ENCODE data around the gene POTEM. TPM values are rescaled to one million over a fixed set of nuclear protein-coding genes. Genes with fewer than 3 reads are reported as not detected.
"Not testable (repeated sequence)": the region's sequence is repeated elsewhere in the genome, so short reads cannot be mapped to it uniquely, and the experiment has no call there.

Gene POTEM
- total RNA-seq, 4 donors from 2014 or later = not detected

GRCh38 chr14:19011029-19011428 lies 43.8 kb downstream of the POTEM start:
- H3K9me3 ChIP-seq, H3K36me3 ChIP-seq, H3K27me3 ChIP-seq, H3K4me1 ChIP-seq, H3K27ac ChIP-seq, H3K4me3 ChIP-seq, DNase-seq: not testable (repeated sequence)

DNA sequence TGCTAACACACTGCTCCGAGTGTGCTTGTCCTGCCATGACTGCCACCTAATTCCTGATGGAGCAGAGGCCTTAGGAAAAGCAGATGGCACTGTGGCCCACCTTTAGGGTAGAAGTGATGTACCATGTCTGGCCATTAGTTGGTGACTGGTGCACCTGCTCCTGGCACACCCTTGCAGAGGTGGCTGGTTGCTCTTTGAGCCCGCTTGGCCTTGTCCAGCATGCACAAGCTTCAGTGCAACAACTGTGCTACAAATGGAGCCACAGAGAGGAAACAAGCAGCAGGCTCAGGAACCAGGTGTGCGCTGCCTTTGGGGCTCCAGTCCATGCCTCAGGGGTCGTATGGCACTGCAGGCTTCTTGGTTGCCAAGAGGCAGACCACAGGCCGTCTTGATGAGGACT lies 44.5 kb downstream of the POTEM start:
- not testable (repeated sequence) for H3K9me3 ChIP-seq

DNA sequence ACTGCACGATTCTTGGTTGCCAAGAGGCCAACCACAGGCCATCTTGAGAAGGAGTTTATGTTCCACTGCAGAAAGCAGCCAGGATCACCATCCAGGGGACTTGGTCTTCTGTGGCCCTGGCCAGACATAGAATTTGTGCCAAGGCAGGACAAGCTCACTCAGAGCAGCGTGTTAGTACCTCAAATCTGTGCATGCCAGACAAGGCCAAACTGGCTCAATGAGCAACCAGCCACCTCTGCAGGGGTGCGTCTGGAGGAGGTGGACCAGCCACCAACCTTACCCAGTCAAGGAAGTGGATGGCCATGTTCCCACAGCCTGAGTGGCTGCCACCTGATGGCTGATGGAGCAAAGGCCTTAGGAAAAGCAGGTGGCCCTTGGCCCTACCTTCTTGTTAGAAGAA lies 48.0 kb downstream of the POTEM start:
- H3K27ac ChIP-seq, H3K27me3 ChIP-seq, DNase-seq, H3K4me1 ChIP-seq, H3K4me3 ChIP-seq, H3K36me3 ChIP-seq, H3K9me3 ChIP-seq: not testable (repeated sequence)

More for the DNA sequence above, 44.5 kb downstream of the POTEM start:
- H3K4me3 ChIP-seq, H3K27me3 ChIP-seq, H3K36me3 ChIP-seq, H3K4me1 ChIP-seq, DNase-seq, H3K27ac ChIP-seq: not testable (repeated sequence)

DNA sequence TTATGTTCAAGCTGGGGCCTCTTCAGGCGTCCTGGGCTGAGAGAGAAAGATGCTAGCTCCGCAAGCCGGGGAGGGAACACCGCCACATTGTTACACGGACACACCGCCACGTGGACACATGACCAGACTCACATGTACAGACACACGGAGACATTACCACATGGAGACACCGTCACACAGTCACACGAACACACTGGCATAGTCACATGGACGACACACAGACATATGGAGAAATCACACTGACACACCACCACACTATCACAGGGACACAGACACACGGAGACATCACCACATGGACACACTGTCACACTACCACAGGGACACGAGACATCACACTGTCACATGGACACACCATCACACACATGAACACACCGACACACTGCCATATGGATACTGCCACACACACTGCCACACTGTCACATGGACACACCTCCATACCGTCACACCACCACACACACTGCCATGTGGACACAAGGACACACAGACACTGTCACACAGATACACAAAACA lies 57.9 kb downstream of the POTEM start:
- not testable (repeated sequence) for H3K9me3 ChIP-seq, DNase-seq, H3K4me3 ChIP-seq, H3K27me3 ChIP-seq, H3K36me3 ChIP-seq, H3K4me1 ChIP-seq, H3K27ac ChIP-seq

DNA sequence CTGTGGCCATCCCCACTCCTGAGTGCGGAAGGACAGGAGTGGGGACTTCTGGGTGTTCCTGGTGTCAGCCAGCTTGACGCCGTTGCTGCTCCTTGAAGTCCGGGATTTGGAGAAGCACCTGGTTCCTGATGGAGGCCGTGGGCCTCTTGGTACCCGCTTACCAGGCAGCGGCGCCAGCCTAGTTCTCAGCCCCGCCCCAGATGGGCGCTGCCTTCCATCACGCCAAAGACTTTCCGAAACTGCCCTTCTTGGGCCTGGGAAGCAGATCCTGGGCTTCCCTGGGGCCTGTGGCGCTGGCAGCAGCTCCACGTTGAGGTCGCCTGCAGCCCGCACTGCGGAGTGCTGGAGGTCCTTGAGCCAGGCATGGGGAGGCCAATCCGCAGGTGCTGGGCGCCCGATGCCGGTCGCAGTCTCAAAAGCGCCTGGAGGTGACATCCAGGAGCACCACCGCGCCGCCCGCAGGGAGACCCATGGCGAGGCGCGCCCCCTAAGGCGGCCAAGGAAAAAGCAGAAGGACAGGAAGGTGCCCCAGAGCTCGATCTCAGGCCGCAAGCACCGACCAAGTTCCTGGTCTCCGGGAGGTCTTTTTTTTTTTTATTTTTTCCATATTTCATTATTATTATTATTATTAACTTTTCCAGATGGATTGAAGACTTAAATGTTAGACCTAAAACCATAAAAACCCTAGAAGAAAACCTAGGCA lies 59.6 kb downstream of the POTEM start:
- H3K9me3 ChIP-seq, DNase-seq, H3K36me3 ChIP-seq, H3K27ac ChIP-seq, H3K4me3 ChIP-seq, H3K27me3 ChIP-seq, H3K4me1 ChIP-seq: not testable (repeated sequence)

- not testable (repeated sequence) for H3K27me3 ChIP-seq, H3K36me3 ChIP-seq, DNase-seq, H3K4me1 ChIP-seq, H3K9me3 ChIP-seq, H3K27ac ChIP-seq, H3K4me3 ChIP-seq
Measured at GRCh38 chr14:19027895-19028294, 60.7 kb downstream of the POTEM start.

DNA sequence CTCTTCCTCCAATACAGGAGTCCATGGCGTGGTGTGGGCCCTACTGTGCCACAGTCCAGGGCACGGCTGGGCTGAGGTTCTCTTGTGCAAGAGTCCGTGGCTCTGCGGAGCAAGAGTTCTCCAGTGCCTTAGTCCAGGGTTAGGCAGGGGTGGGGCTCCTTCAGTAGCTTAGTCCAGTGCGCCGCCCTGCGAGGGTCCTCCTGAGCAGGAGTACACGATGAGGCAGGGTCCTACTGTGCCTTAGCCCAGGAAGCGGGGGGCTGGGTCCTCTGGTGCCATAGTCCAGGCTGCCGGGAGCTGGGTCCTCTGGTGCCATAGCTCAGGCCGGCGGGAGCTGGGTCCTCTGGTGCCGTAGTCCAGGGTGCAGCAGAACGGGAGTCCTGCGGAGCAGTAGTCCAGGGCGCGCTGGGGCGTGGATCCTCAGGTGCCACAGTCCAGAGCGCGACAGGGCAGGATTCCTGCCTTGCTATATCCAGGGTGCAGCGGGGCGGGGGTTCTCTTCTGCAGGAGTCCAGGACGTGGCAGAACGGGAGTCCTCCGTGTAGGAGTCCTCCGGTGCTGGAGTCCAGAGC lies 69.7 kb downstream of the POTEM start:
- not testable (repeated sequence) for H3K27ac ChIP-seq, H3K36me3 ChIP-seq, DNase-seq, H3K27me3 ChIP-seq, H3K9me3 ChIP-seq, H3K4me1 ChIP-seq, H3K4me3 ChIP-seq

DNA sequence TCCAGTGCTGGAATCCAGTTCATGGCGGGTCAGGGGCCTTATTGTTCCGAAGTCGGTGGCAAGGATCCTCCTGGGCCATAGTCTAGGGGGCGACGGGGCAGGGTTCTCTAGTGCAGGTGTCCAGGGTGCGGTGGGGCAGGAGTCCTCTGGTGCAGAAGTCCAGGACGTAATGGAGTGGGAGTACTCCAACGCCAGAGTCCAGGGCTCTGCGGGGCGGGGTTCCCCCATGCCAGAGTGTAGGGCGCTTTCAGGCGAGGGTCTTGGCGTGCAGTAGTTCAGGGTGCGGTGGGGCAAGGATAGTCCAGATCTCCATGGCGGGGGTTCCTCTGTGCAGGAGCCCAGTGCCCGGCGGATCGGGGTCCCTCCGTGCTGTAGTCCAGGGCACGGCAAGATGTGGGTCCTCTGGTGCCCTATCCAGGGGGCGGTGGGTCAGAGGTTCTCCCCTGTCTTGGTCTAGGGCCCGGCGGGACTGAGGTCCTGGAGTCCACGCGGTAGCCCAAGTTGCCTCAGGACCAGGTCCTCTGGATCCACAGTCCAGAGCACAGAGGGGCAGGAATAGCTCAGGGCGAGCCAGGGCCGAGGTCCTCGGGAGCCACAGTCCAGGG lies 70.9 kb downstream of the POTEM start:
- not testable (repeated sequence) for H3K27me3 ChIP-seq, H3K9me3 ChIP-seq, H3K36me3 ChIP-seq, H3K4me1 ChIP-seq, H3K4me3 ChIP-seq, H3K27ac ChIP-seq, DNase-seq

GRCh38 chr14:19038785-19039184 lies 71.6 kb downstream of the POTEM start:
- not testable (repeated sequence) for H3K27me3 ChIP-seq, DNase-seq, H3K27ac ChIP-seq, H3K9me3 ChIP-seq, H3K36me3 ChIP-seq, H3K4me1 ChIP-seq, H3K4me3 ChIP-seq

- not testable (repeated sequence) for H3K27ac ChIP-seq, H3K4me1 ChIP-seq, H3K36me3 ChIP-seq
Measured at GRCh38 chr14:19043384-19043783, 76.2 kb downstream of the POTEM start.

More at GRCh38 chr14:19043384-19043783, 76.2 kb downstream of the POTEM start:
- not testable (repeated sequence) for H3K27me3 ChIP-seq, H3K4me3 ChIP-seq, H3K9me3 ChIP-seq, DNase-seq

Small RNA genes within 50 kb of the gene (small RNA-seq; reads per million reads assigned to genes)
- 0 reads per million in 2 donors for gene RNU6-1239P
